K562 (cell line): ENCODE measurements around the gene NEK2. TPM values are rescaled to one million over a fixed set of nuclear protein-coding genes. Genes with fewer than 3 reads are reported as not detected.

ENCODE experiments used
- ATAC-seq: fragments of 200-7000 bp; cut with Tn5 transposase; 3 replicates; pipeline ENCODE4 v1.9.1; 2020; ENCODE audit warnings: moderate library complexity
- BruUV-seq: library from RNA; stranded (reverse); fragments of 400-500 nt; replicated peaks from 2 replicates; lab custom pipeline; 2021; lab: Mats Ljungman, UMichigan
- CTCF ChIA-PET: fragments of 300-600 bp; formaldehyde crosslinking; extraction: SDS; loops from one replicate; lab custom pipeline; 2021; ENCODE audit warnings: low intra/inter-chr PET ratio; lab: Yijun Ruan, JAX
- POLR2A ChIA-PET: fragments of 300-600, 350-650 bp; sonication (Branson Sonifier 250); formaldehyde crosslinking; extraction: SDS; loops from one replicate; lab custom pipeline; 2021; ENCODE audit warnings: antibody characterized with exemption, inconsistent platforms; lab: Yijun Ruan, JAX
- DNase-seq, 4 experiments: peaks; one replicate each; pipeline versions ENCODE4 v3.0.0 to v3.0.0-alpha.2; 2011 to 2018; ENCODE audit warnings: low spot score in 3 of 4, mixed read lengths in 3 of 4; ENCODE audit errors: extremely low read depth in 1 of 4
- FAIRE-seq: peaks from 2 replicates; lab custom pipeline; 2011; peaks lifted over from hg19 to GRCh38; lab: Jason Lieb, UNC
- H2AFZ ChIP-seq: 2 replicates; pipeline ENCODE4 v1.6.0; 2011; ENCODE audit warnings: low read depth, low read length, control low read depth, inconsistent platforms
- H3K27ac ChIP-seq: fragments of 200-600 bp; 3 replicates; pipeline ENCODE4 v1.8.0; 2011; ENCODE audit warnings: low read depth, mild to moderate bottlenecking, control low read depth, inconsistent platforms, low read length, moderate library complexity, mixed read lengths; ENCODE audit errors: extremely low read depth
- H3K27me3 ChIP-seq, 2 experiments: fragments of 300-600 bp in 1 of 2; 2 replicates in 1 of 2; 3 replicates in 1 of 2; pipeline versions ENCODE4 v1.6.0 to v1.8.0; 2011; ENCODE audit warnings: inconsistent platforms in 2 of 2, low read length in 2 of 2, mild to moderate bottlenecking in 1 of 2, mixed read lengths in 1 of 2, moderate library complexity in 1 of 2; ENCODE audit not compliant: control insufficient read depth in 2 of 2, insufficient read depth in 2 of 2
- H3K36me3 ChIP-seq: fragments of 300-600 bp; 3 replicates; pipeline ENCODE4 v1.8.0; 2011; ENCODE audit warnings: mild to moderate bottlenecking, low read length, inconsistent platforms; ENCODE audit not compliant: control insufficient read depth, insufficient read depth
- H3K4me1 ChIP-seq, 2 experiments: fragments of 200-600 bp in 1 of 2; replicated peaks in 1 of 2; 2 replicates in 1 of 2; 3 replicates in 1 of 2; pipeline versions ENCODE4 v1.5.1 to v1.8.0; 2011; ENCODE audit warnings: inconsistent platforms in 2 of 2, low read length in 2 of 2, mild to moderate bottlenecking in 1 of 2, mixed read lengths in 1 of 2, moderate library complexity in 1 of 2; ENCODE audit not compliant: control insufficient read depth in 2 of 2, insufficient read depth in 2 of 2
- H3K4me2 ChIP-seq: 2 replicates; pipeline ENCODE4 v1.6.1; 2011; ENCODE audit warnings: low read length, control low read depth, inconsistent platforms, mixed read lengths; ENCODE audit not compliant: insufficient read depth
- H3K4me3 ChIP-seq: fragments of 200-600 bp; sonication (generic), shearing (Covaris generic); 2 replicates; pipeline ENCODE4 v1.5.1; 2016; ENCODE audit warnings: control low read depth, inconsistent platforms
- H3K79me2 ChIP-seq: fragments of 200-600 bp; 3 replicates; pipeline ENCODE4 v1.8.0; 2011; ENCODE audit warnings: low read length, inconsistent platforms; ENCODE audit not compliant: control insufficient read depth, insufficient read depth
- H3K9ac ChIP-seq, 2 experiments: 2 replicates each; pipeline versions ENCODE4 v1.6.0 to v1.6.1; 2011; ENCODE audit warnings: low read depth in 2 of 2, low read length in 2 of 2, control low read depth in 1 of 2, inconsistent platforms in 1 of 2, mild to moderate bottlenecking in 1 of 2, mixed read lengths in 1 of 2; ENCODE audit not compliant: insufficient read depth in 1 of 2
- H3K9me1 ChIP-seq: one replicate; pipeline ENCODE4 v1.6.0; 2011; ENCODE audit warnings: inconsistent platforms, mild to moderate bottlenecking, low read length, moderate library complexity; ENCODE audit not compliant: control insufficient read depth, insufficient read depth
- H3K9me3 ChIP-seq: replicated peaks from 2 replicates; pipeline ENCODE4 v1.5.1; 2011; ENCODE audit warnings: low read depth, low read length, inconsistent platforms; ENCODE audit not compliant: control insufficient read depth, insufficient read depth
- H4K20me1 ChIP-seq: replicated peaks from 2 replicates; pipeline ENCODE4 v1.6.1; 2011; ENCODE audit warnings: low read length, inconsistent platforms, mixed read lengths; ENCODE audit not compliant: control insufficient read depth, insufficient read depth
- ATF7 ChIP-seq: fragments of 450-650 bp; IDR thresholded peaks from 2 replicates; pipeline ENCODE4 v1.7.1; 2014; ENCODE audit warnings: mild to moderate bottlenecking, moderate library complexity
- CBFA2T3 ChIP-seq: fragments of 450-650 bp; IDR thresholded peaks from 2 replicates; pipeline ENCODE4 v1.6.1; 2017
- CBX3 ChIP-seq, 2 experiments: IDR thresholded peaks; 1 replicate in 1 of 2; 2 replicates in 1 of 2; pipeline ENCODE4 v1.6.1; 2012; ENCODE audit warnings: inconsistent platforms in 2 of 2, low read length in 2 of 2, borderline replicate concordance in 1 of 2, control low read depth in 1 of 2
- CGGBP1 ChIP-seq: fragments of 250-450 bp; sonication (Bioruptor Pico); IDR thresholded peaks from 2 replicates; pipeline ENCODE4 v1.9.0; 2021; ENCODE audit warnings: mild to moderate bottlenecking
- E2F6 ChIP-seq, 2 experiments: IDR thresholded peaks; 2 replicates each; pipeline ENCODE4 v1.6.1; 2011; ENCODE audit warnings: borderline replicate concordance in 1 of 2, control low read depth in 1 of 2, low read depth in 1 of 2, low read length in 1 of 2, mild to moderate bottlenecking in 1 of 2, mixed read lengths in 1 of 2, moderate library complexity in 1 of 2; ENCODE audit not compliant: insufficient read depth in 1 of 2, insufficient read length in 1 of 2, poor library complexity in 1 of 2, severe bottlenecking in 1 of 2; ENCODE audit errors: extremely low read depth in 1 of 2
- FOXA3 ChIP-seq, 2 experiments: fragments of 450-650 bp in 1 of 2; sonication (generic) in 1 of 2; formaldehyde crosslinking; IDR thresholded peaks in 1 of 2; conservative IDR thresholded peaks in 1 of 2; 2 replicates each; pipeline versions ENCODE4 v1.4.0 to v1.8.0; 2020 to 2022; ENCODE audit warnings: mild to moderate bottlenecking in 2 of 2, missing genetic modification reagents in 1 of 2
- FOXJ3 ChIP-seq: sonication (generic); formaldehyde crosslinking; IDR thresholded peaks from 2 replicates; pipeline ENCODE4 v1.4.0; 2020; ENCODE audit warnings: mild to moderate bottlenecking, missing genetic modification reagents
- KLF1 ChIP-seq: fragments of 450-650 bp; IDR thresholded peaks from 2 replicates; pipeline ENCODE4 v1.6.1; 2016; ENCODE audit warnings: missing genetic modification characterization, missing compliant biosample characterization
- L3MBTL2 ChIP-seq: fragments of 450-650 bp; IDR thresholded peaks from 2 replicates; pipeline ENCODE4 v1.6.1; 2016; ENCODE audit warnings: mild to moderate bottlenecking, moderate library complexity
- NCOA2 ChIP-seq, 2 experiments: fragments of 450-650 bp; IDR thresholded peaks; 2 replicates each; pipeline ENCODE4 v1.6.1; 2018; ENCODE audit warnings: mild to moderate bottlenecking in 2 of 2, moderate library complexity in 1 of 2; ENCODE audit not compliant: partially characterized antibody in 2 of 2
- POLR2H ChIP-seq: IDR thresholded peaks from 2 replicates; pipeline ENCODE4 v1.6.1; 2016; ENCODE audit warnings: missing genetic modification characterization, low read depth, mild to moderate bottlenecking, control low read depth, missing compliant biosample characterization, moderate library complexity
- RERE ChIP-seq: sonication (generic); formaldehyde crosslinking; IDR thresholded peaks from 2 replicates; pipeline ENCODE4 v1.8.0; 2023; ENCODE audit warnings: missing genetic modification reagents, mild to moderate bottlenecking, borderline replicate concordance
- RUNX1 ChIP-seq: sonication (generic); IDR thresholded peaks from 2 replicates; pipeline ENCODE4 v1.6.1; 2016; ENCODE audit warnings: antibody characterized with exemption, low read depth
- USF1 ChIP-seq: sonication (generic); formaldehyde crosslinking; IDR thresholded peaks from 2 replicates; pipeline ENCODE4 v1.9.0; 2022; ENCODE audit warnings: mild to moderate bottlenecking, missing genetic modification reagents
- ZNF282 ChIP-seq: sonication (generic); formaldehyde crosslinking; IDR thresholded peaks from 2 replicates; pipeline ENCODE4 v1.8.1; 2023; ENCODE audit warnings: missing genetic modification reagents
- WGBS: fragments of 100-300 bp; shearing (Covaris generic); methylation state at CpG from one replicate; pipeline ENCODE4 v1.1.6; 2016; ENCODE audit warnings: low coverage, mixed read lengths; ENCODE audit not compliant: insufficient coverage; ENCODE audit errors: missing lambda C conversion rate; 5-methylcytosine and 5-hydroxymethylcytosine counted together
- in situ Hi-C: fragments of 300-500 bp; cut with MboI; formaldehyde crosslinking; loops from 4 replicates; pipeline ENCODE4 v1.15.0; 2018; ENCODE audit warnings: inconsistent platforms, mixed read lengths
- intact Hi-C: fragments of 100-400 bp; cut with micrococcal nuclease; formaldehyde crosslinking; loops from 2 replicates; pipeline ENCODE4 v1.14.2; 2022
- polyA plus RNA-seq, 8 experiments: library from polyadenylated mRNA; depleted of rRNA in 4 of 8; stranded (reverse) in 5 of 8; unstranded in 3 of 8; fragments of >200 nt; fragmentation: Nextera tagmentation in 2 of 8; fragmentation: Illumina TruSeq in 1 of 8; extraction: Ambion mirVana in 2 of 8; extraction: Trizol in 1 of 8; gene quantifications; 2 replicates each; pipeline versions ENCODE4 v1.2.1 to v1.2.3, GENCODE V29; 2011 to 2014; ENCODE audit warnings: inconsistent platforms in 1 of 8, missing spikeins in 1 of 8
- total RNA-seq, 7 experiments: library from RNA; depleted of rRNA in 6 of 7; stranded (reverse); fragments of >200 nt in 6 of 7; fragmentation: Illumina TruSeq in 2 of 7; extraction: Trizol in 2 of 7; gene quantifications; 2 replicates each; pipeline versions ENCODE4 v1.2.1 to v1.2.3, GENCODE V29; 2011 to 2021; ENCODE audit warnings: low replicate concordance in 1 of 7

NEK2 gene
- total and polyA plus RNA-seq, 9 of the 15 experiments (the other 6 are each of a cell fraction or from before 2014, with no cell fraction given) = 30.0 to 74.7 (median 66.4) TPM

- H4K20me1 ChIP-seq = no peaks in the 10 kb centered on the region
- no TSS peak for BruUV-seq
- H3K27ac ChIP-seq = peak overlapping the region; percentile 37; the same call in 1 of the 3 replicates
- H3K4me3 ChIP-seq = no peak overlapping the region
- peak overlapping the region; percentile 93 for H2AFZ ChIP-seq
- CTCF ChIA-PET = no interaction called here
- H3K27me3 ChIP-seq = no peaks in the 10 kb centered on the region
- no peak overlapping the region for H3K9ac ChIP-seq
- in situ Hi-C loops = no loop called here
- peak in 2 of 4 experiments; percentile 19 to 47 for DNase-seq
- peak; percentile 69 for ATAC-seq
- no peaks in the 10 kb centered on the region for H3K36me3 ChIP-seq
- H3K4me2 ChIP-seq = no peak overlapping the region
- H3K4me1 ChIP-seq = peaks cover 4 to 11% of the 10 kb centered on the region in 2 experiments; a peak in 2 of 5 replicates
- intact Hi-C loops = no loop called here
- H3K9me3 ChIP-seq = no peaks in the 10 kb centered on the region
- FAIRE-seq = peak; percentile 46
- POLR2A ChIA-PET = interaction anchor here (0.6 to 0.7 kb wide), 2 partner anchors 11 to 56 kb away, joined by 3 read pairs; no protein-coding TSS in a partner anchor
- H3K9me1 ChIP-seq = no peaks in the 10 kb centered on the region
- WGBS = 38% methylated on average over 4 of the region's 4 CpGs
- H3K79me2 ChIP-seq = no peaks in the 10 kb centered on the region
- TF ChIP-seq L3MBTL2 (peak; percentile 93), E2F6 (IDR thresholded peaks at IDR 0.05; ENCODE audit: borderline replicate concordance in 1 of 2, extremely low read depth in 1 of 2, insufficient read depth in 1 of 2, insufficient read length in 1 of 2, low read depth in 1 of 2, low read length in 1 of 2, poor library complexity in 1 of 2, severe bottlenecking in 1 of 2) (peak; percentile 58 to 72), CGGBP1 (CRISPR knock-in tag) (no peak), RERE (peak; percentile 29; the same call in 1 of the 2 replicates), ZNF282 (CRISPR knock-in tag) (no peak), KLF1 (tag) (peak; percentile 31; the same call in 1 of the 2 replicates), ATF7 (no peak), USF1 (CRISPR knock-in tag) (0 out of 2 replicates have a peak, but pooled peaks have one; percentile 39), CBFA2T3 (0 out of 2 replicates have a peak, but pooled peaks have one; percentile 7), POLR2H (tag) (no peak), FOXJ3 (CRISPR knock-in tag) (no peak), CBX3 (IDR thresholded peaks at IDR 0.05; ENCODE audit: borderline replicate concordance in 1 of 2, low read length in 2 of 2) (peak in 1 of 2 experiments; percentile 52; a peak in 1 of 3 replicates), FOXA3 (CRISPR knock-in tag; conservative IDR thresholded peaks at IDR 0.05 in 1 of 2, IDR thresholded peaks at IDR 0.05 in 1 of 2) (no peak), NCOA2 (IDR thresholded peaks at IDR 0.05; ENCODE audit: partially characterized antibody in 2 of 2) (no peak), RUNX1 (no peak)
Measured at GRCh38 chr1:211711315-211711705, 35.9 kb upstream of the NEK2 start.
